ENCODE measurements around the gene ARHGEF12.

The ARHGEF12 gene

GRCh38 chr11:120317689-120318480 is 18.3 kb upstream of the ARHGEF12 start:
- no peak for DNase-seq

- DNase-seq, result no peak
These were observed 17.3 kb upstream of the ARHGEF12 start for GRCh38 chr11:120318906-120319305.

GRCh38 chr11:120324932-120325810 is 11.0 kb upstream of the ARHGEF12 start, which contains the start of gene TLCD5:
TSS of gene TLCD5 (plus strand) at chr11:120325299. CDS start at chr11:120327442, 2,143 bp downstream.
- no peak for DNase-seq

GRCh38 chr11:120326228-120326627 is 10.0 kb upstream of the ARHGEF12 start:
- no peak for DNase-seq

- DNase-seq, result no peak
These were observed 9.3 kb upstream of the ARHGEF12 start for GRCh38 chr11:120326845-120327281.

GRCh38 chr11:120327311-120327710 is 8.9 kb upstream of the ARHGEF12 start:
- DNase-seq, result no peak

GRCh38 chr11:120329556-120329955 is 6.7 kb upstream of the ARHGEF12 start:
- DNase-seq, result no peak

GRCh38 chr11:120330045-120330444 is 6.2 kb upstream of the ARHGEF12 start:
- no peak for DNase-seq

- no peak for DNase-seq
These were observed 4.8 kb upstream of the ARHGEF12 start for GRCh38 chr11:120331301-120331996.

GRCh38 chr11:120332822-120333716 is 3.1 kb upstream of the ARHGEF12 start:
- DNase-seq, result no peak

- DNase-seq, result no peak
These were observed 2.4 kb upstream of the ARHGEF12 start for GRCh38 chr11:120333801-120334200.

GRCh38 chr11:120334332-120334731 is 1.9 kb upstream of the ARHGEF12 start:
- DNase-seq, result no peak

GRCh38 chr11:120334894-120335462 is 1.2 kb upstream of the ARHGEF12 start:
- peak; percentile 20 for DNase-seq

GRCh38 chr11:120335556-120335907 is 681 bp upstream of the ARHGEF12 start:
- DNase-seq, result peak; percentile 7

GRCh38 chr11:120336641-120337354 is 585 bp downstream of the ARHGEF12 start:
- DNase-seq, result no peak

- no peak for DNase-seq
These were observed 1.3 kb downstream of the ARHGEF12 start for GRCh38 chr11:120337355-120338106.

GRCh38 chr11:120338107-120338933 is 2.1 kb downstream of the ARHGEF12 start:
- no peak for DNase-seq

GRCh38 chr11:120339394-120339890 is 3.2 kb downstream of the ARHGEF12 start:
- DNase-seq, result no peak

- DNase-seq, result no peak
These were observed 4.3 kb downstream of the ARHGEF12 start for GRCh38 chr11:120340529-120340928.
